NCI-H1930 (cell line): ENCODE measurements around the gene IQCK.
"Not testable (repeated sequence)": the region's sequence is repeated elsewhere in the genome, so short reads cannot be mapped to it uniquely, and the experiment has no call there.

Experiments
- DNase-seq, 2 experiments: peaks; one replicate each; lab custom pipeline; 2025; lab: John Stamatoyannopoulos, UW

Gene IQCK

GRCh38 chr16:19717741-19718623 lies at the start of gene IQCK, which contains the start of gene KNOP1:
IQCK (plus strand) TSS chr16:19718271; CDS start chr16:19718307, 36 bp downstream.
KNOP1 (minus strand) TSS chr16:19718227; CDS start chr16:19715035, 3,192 bp downstream.
- DNase-seq: peak; percentile 80 to 88

- DNase-seq: no peak
These were observed 45.7 kb upstream of the IQCK start for GRCh38 chr16:19672378-19672777.

- no peak for DNase-seq
These were observed 43.6 kb upstream of the IQCK start for GRCh38 chr16:19674485-19674884.

GRCh38 chr16:19677402-19677801 lies 40.7 kb upstream of the IQCK start:
- DNase-seq: no peak

GRCh38 chr16:19678804-19679203 lies 39.3 kb upstream of the IQCK start:
- no peak for DNase-seq

- DNase-seq: not testable (repeated sequence)
These were observed 38.8 kb upstream of the IQCK start for GRCh38 chr16:19679281-19679680.

- no peak for DNase-seq
These were observed 37.2 kb upstream of the IQCK start for GRCh38 chr16:19680881-19681340.

GRCh38 chr16:19681637-19682036 lies 36.4 kb upstream of the IQCK start:
- no peak for DNase-seq

GRCh38 chr16:19683453-19684236 lies 34.4 kb upstream of the IQCK start:
- DNase-seq: no peak

- no peak for DNase-seq
These were observed 32.9 kb upstream of the IQCK start for GRCh38 chr16:19685176-19685575.

- no peak for DNase-seq
These were observed 30.8 kb upstream of the IQCK start for GRCh38 chr16:19687279-19687678.

- DNase-seq: no peak
These were observed 29.6 kb upstream of the IQCK start for GRCh38 chr16:19688396-19689024.

- DNase-seq: no peak
These were observed 28.7 kb upstream of the IQCK start for GRCh38 chr16:19689342-19689741.

- no peak for DNase-seq
These were observed 27.9 kb upstream of the IQCK start for GRCh38 chr16:19690196-19690595.

GRCh38 chr16:19691161-19691711 lies 26.8 kb upstream of the IQCK start:
- no peak for DNase-seq

- no peak for DNase-seq
These were observed 23.1 kb upstream of the IQCK start for GRCh38 chr16:19694989-19695388.

- DNase-seq: no peak
These were observed 21.7 kb upstream of the IQCK start for GRCh38 chr16:19696328-19696727.

- DNase-seq: no peak
These were observed 21.1 kb upstream of the IQCK start for GRCh38 chr16:19696961-19697360.

- DNase-seq: no peak
These were observed 20.2 kb upstream of the IQCK start for GRCh38 chr16:19697756-19698318.

GRCh38 chr16:19698480-19699465 lies 19.3 kb upstream of the IQCK start:
- no peak for DNase-seq
